Measurements from ENCODE around the gene TENM4.

TENM4 gene

GRCh38 chr11:79377406-79377805 lies 63.4 kb downstream of the TENM4 start:
- TF ChIP-seq CTCF (IDR thresholded peaks at IDR 0.05; ENCODE audit: low read depth, low read length): no peak
- DNase-seq (ENCODE audit: extremely low read depth, low read depth): no peak

- no peak for TF ChIP-seq CTCF (IDR thresholded peaks at IDR 0.05; ENCODE audit: low read depth, low read length)
- no peak for DNase-seq (ENCODE audit: extremely low read depth, low read depth)
These were observed 64.8 kb downstream of the TENM4 start for GRCh38 chr11:79375818-79376550.

- DNase-seq (ENCODE audit: extremely low read depth, low read depth): no peak
- no peak for TF ChIP-seq CTCF (IDR thresholded peaks at IDR 0.05; ENCODE audit: low read depth, low read length)
These were observed 66.1 kb downstream of the TENM4 start for GRCh38 chr11:79374727-79375126.

GRCh38 chr11:79371724-79372123 lies 69.1 kb downstream of the TENM4 start:
- no peak for DNase-seq (ENCODE audit: extremely low read depth, low read depth)

GRCh38 chr11:79371152-79371551 lies 69.7 kb downstream of the TENM4 start:
- DNase-seq (ENCODE audit: extremely low read depth, low read depth): no peak
- TF ChIP-seq CTCF (IDR thresholded peaks at IDR 0.05; ENCODE audit: low read depth, low read length): no peak

More at GRCh38 chr11:79371724-79372123, 69.1 kb downstream of the TENM4 start:
- no peak for TF ChIP-seq CTCF (IDR thresholded peaks at IDR 0.05; ENCODE audit: low read depth, low read length)

- no peak for TF ChIP-seq CTCF (IDR thresholded peaks at IDR 0.05; ENCODE audit: low read depth, low read length)
These were observed 71.8 kb downstream of the TENM4 start for GRCh38 chr11:79369055-79369454.

GRCh38 chr11:79367844-79368243 lies 73.0 kb downstream of the TENM4 start:
- no peak for TF ChIP-seq CTCF (IDR thresholded peaks at IDR 0.05; ENCODE audit: low read depth, low read length)

More at GRCh38 chr11:79369055-79369454, 71.8 kb downstream of the TENM4 start:
- no peak for DNase-seq (ENCODE audit: extremely low read depth, low read depth)

More at GRCh38 chr11:79367844-79368243, 73.0 kb downstream of the TENM4 start:
- no peak for DNase-seq (ENCODE audit: extremely low read depth, low read depth)

Data from AG09319 (cell line).